Fibroblast of skin of left biceps (primary cell): Measurements from ENCODE around the gene IL9R.
"Not testable (repeated sequence)": the region's sequence is repeated elsewhere in the genome, so short reads cannot be mapped to it uniquely, and the experiment has no call there.

Source experiments
- DNase-seq, 2 experiments: peaks; one replicate each; pipeline ENCODE4 v3.0.0-alpha.2; 2013; ENCODE audit warnings: low read depth in 2 of 2

IL9R gene

GRCh38 chrX:156029707-156030442 is 32.4 kb downstream of the IL9R start:
- peak in 1 of 2 experiments; percentile 1 for DNase-seq

- not testable (repeated sequence) for DNase-seq
Measured at GRCh38 chrX:156030474-156030873, 33.0 kb downstream of the IL9R start.
